IMR-90 (cell line): ENCODE data around the gene UPK3A. TPM values are rescaled to one million over a fixed set of nuclear protein-coding genes. Genes with fewer than 3 reads are reported as not detected.

Experiments
- ATAC-seq: fragments of 200-7000 bp; cut with Tn5 transposase; 2 replicates; pipeline ENCODE4 v1.9.1; 2020; ENCODE audit warnings: low read depth, mild to moderate bottlenecking, moderate library complexity
- BruUV-seq: library from RNA; stranded (reverse); fragments of 400-500 nt; replicated peaks from 2 replicates; lab custom pipeline; 2021; lab: Mats Ljungman, UMichigan
- CTCF ChIA-PET: fragments of 300-600 bp; formaldehyde crosslinking; extraction: SDS; loops from one replicate; lab custom pipeline; 2021; ENCODE audit warnings: antibody characterized with exemption; lab: Yijun Ruan, JAX
- POLR2A ChIA-PET: fragments of 300-600 bp; sonication (Branson Sonifier 250); formaldehyde crosslinking; loops from one replicate; lab custom pipeline; 2022; ENCODE audit warnings: antibody characterized with exemption; ENCODE audit not compliant: unreplicated experiment; lab: Charles Lee
- DNase-seq: peaks from one replicate; pipeline ENCODE4 v3.0.0; 2013
- H2AFZ ChIP-seq: replicated peaks from 2 replicates; pipeline ENCODE3; 2013; ENCODE audit warnings: low read length, mild to moderate bottlenecking; ENCODE audit not compliant: poor library complexity
- H2AK5ac ChIP-seq: 2 replicates; pipeline ENCODE4 v1.6.1; 2013; ENCODE audit warnings: low read depth, low read length, inconsistent platforms
- H2AK9ac ChIP-seq: replicated peaks from 2 replicates; pipeline ENCODE3; 2013; ENCODE audit warnings: mild to moderate bottlenecking, low read depth, low read length, moderate library complexity; ENCODE audit not compliant: poor library complexity
- H2BK120ac ChIP-seq: 2 replicates; pipeline ENCODE4 v1.6.1; 2013; ENCODE audit warnings: low read depth, low read length, inconsistent platforms
- H2BK15ac ChIP-seq: 3 replicates; pipeline ENCODE4 v1.6.1; 2013; ENCODE audit warnings: low read depth, low read length, inconsistent platforms
- H2BK20ac ChIP-seq: 2 replicates; pipeline ENCODE4 v1.6.1; 2013; ENCODE audit warnings: low read depth, mild to moderate bottlenecking, inconsistent platforms, low read length, moderate library complexity
- H2BK5ac ChIP-seq: 2 replicates; pipeline ENCODE4 v1.6.1; 2013; ENCODE audit warnings: mild to moderate bottlenecking, low read depth, low read length, inconsistent platforms; ENCODE audit not compliant: poor library complexity, severe bottlenecking
- H3K14ac ChIP-seq: replicated peaks from 2 replicates; pipeline ENCODE4 v1.6.1; 2013; ENCODE audit warnings: low read depth, low read length, inconsistent platforms
- H3K18ac ChIP-seq: 2 replicates; pipeline ENCODE4 v1.6.1; 2013; ENCODE audit warnings: low read depth, low read length, control low read depth
- H3K23ac ChIP-seq: 2 replicates; pipeline ENCODE4 v1.6.1; 2013; ENCODE audit warnings: low read depth, low read length, inconsistent platforms
- H3K27ac ChIP-seq: 2 replicates; pipeline ENCODE4 v1.5.1; 2013; ENCODE audit warnings: mild to moderate bottlenecking, control low read depth, low read length; ENCODE audit not compliant: insufficient read depth
- H3K27me3 ChIP-seq: 2 replicates; pipeline ENCODE4 v1.6.1; 2013; ENCODE audit warnings: low read length; ENCODE audit not compliant: control insufficient read depth, insufficient read depth
- H3K36me3 ChIP-seq: 2 replicates; pipeline ENCODE4 v1.6.1; 2013; ENCODE audit warnings: low read length, mixed read lengths; ENCODE audit not compliant: control insufficient read depth, insufficient read depth
- H3K4ac ChIP-seq: 2 replicates; pipeline ENCODE4 v1.6.1; 2013; ENCODE audit warnings: low read depth, low read length, inconsistent platforms
- H3K4me1 ChIP-seq: 2 replicates; pipeline ENCODE4 v1.6.1; 2013; ENCODE audit warnings: low read length, mixed read lengths; ENCODE audit not compliant: control insufficient read depth, insufficient read depth
- H3K4me2 ChIP-seq: 2 replicates; pipeline ENCODE4 v1.6.1; 2013; ENCODE audit warnings: low read depth, mild to moderate bottlenecking, control low read depth, low read length, moderate library complexity
- H3K4me3 ChIP-seq: 2 replicates; pipeline ENCODE4 v1.5.1; 2013; ENCODE audit warnings: low read depth, mild to moderate bottlenecking, control low read depth, low read length, moderate library complexity; ENCODE audit not compliant: insufficient read depth
- H3K56ac ChIP-seq: 2 replicates; pipeline ENCODE4 v1.6.1; 2013; ENCODE audit warnings: low read length, inconsistent platforms; ENCODE audit not compliant: insufficient read depth; ENCODE audit errors: extremely low read depth
- H3K79me1 ChIP-seq, 2 experiments: 2 replicates each; pipeline ENCODE4 v1.6.1; 2013; ENCODE audit warnings: low read length in 2 of 2, inconsistent platforms in 1 of 2, low read depth in 1 of 2
- H3K9ac ChIP-seq: 2 replicates; pipeline ENCODE4 v1.6.1; 2013; ENCODE audit warnings: low read depth, low read length, control low read depth
- H3K9me1 ChIP-seq: 2 replicates; pipeline ENCODE4 v1.6.1; 2013; ENCODE audit warnings: low read length, inconsistent platforms; ENCODE audit not compliant: insufficient read depth
- H3K9me3 ChIP-seq: 2 replicates; pipeline ENCODE4 v1.6.1; 2013; ENCODE audit warnings: low read length; ENCODE audit not compliant: control insufficient read depth, insufficient read depth
- H4K20me1 ChIP-seq: 2 replicates; pipeline ENCODE4 v1.6.1; 2013; ENCODE audit warnings: low read length, inconsistent platforms; ENCODE audit not compliant: insufficient read depth
- H4K5ac ChIP-seq: 2 replicates; pipeline ENCODE4 v1.6.1; 2013; ENCODE audit warnings: mild to moderate bottlenecking, low read depth, low read length, control low read depth
- H4K8ac ChIP-seq, 2 experiments: 2 replicates each; pipeline ENCODE4 v1.6.1; 2013; ENCODE audit warnings: low read depth in 2 of 2, low read length in 2 of 2, control low read depth in 1 of 2, inconsistent platforms in 1 of 2
- H4K91ac ChIP-seq: 2 replicates; pipeline ENCODE4 v1.6.1; 2013; ENCODE audit warnings: low read depth, low read length, inconsistent platforms; ENCODE audit not compliant: insufficient read depth
- BHLHE40 ChIP-seq: fragments of 150-350 bp; IDR thresholded peaks from 2 replicates; pipeline ENCODE4 v1.6.1; 2016; ENCODE audit warnings: mild to moderate bottlenecking, low read depth, low read length
- CEBPB ChIP-seq: IDR thresholded peaks from 2 replicates; pipeline ENCODE4 v1.6.1; 2012; ENCODE audit warnings: low read depth, low read length, improper control_type of control experiment
- CHD1 ChIP-seq: IDR thresholded peaks from 2 replicates; pipeline ENCODE4 v1.6.1; 2012; ENCODE audit warnings: low read depth, low read length, improper control_type of control experiment
- ELK1 ChIP-seq: fragments of 150-350 bp; IDR thresholded peaks from 2 replicates; pipeline ENCODE4 v1.6.1; 2016; ENCODE audit warnings: low read depth, mild to moderate bottlenecking, low read length, moderate library complexity, borderline replicate concordance
- FOS ChIP-seq: fragments of 150-350 bp; IDR thresholded peaks from 2 replicates; pipeline ENCODE4 v1.6.1; 2016; ENCODE audit warnings: low read depth, low read length
- MAFK ChIP-seq: IDR thresholded peaks from 2 replicates; pipeline ENCODE4 v1.6.1; 2012; ENCODE audit warnings: low read depth, low read length, improper control_type of control experiment
- MAZ ChIP-seq: IDR thresholded peaks from 2 replicates; pipeline ENCODE4 v1.6.1; 2012; ENCODE audit warnings: low read depth, mild to moderate bottlenecking, low read length, improper control_type of control experiment, moderate library complexity, borderline replicate concordance
- MXI1 ChIP-seq: IDR thresholded peaks from 2 replicates; pipeline ENCODE4 v1.6.1; 2012; ENCODE audit warnings: low read depth, mild to moderate bottlenecking, low read length, moderate library complexity, borderline replicate concordance
- NFE2L2 ChIP-seq: fragments of 150-350 bp; IDR thresholded peaks from 2 replicates; pipeline ENCODE4 v1.6.1; 2016; ENCODE audit warnings: low read depth, mild to moderate bottlenecking, low read length
- POLR2A ChIP-seq: IDR thresholded peaks from 2 replicates; pipeline ENCODE4 v1.6.1; 2012; ENCODE audit warnings: mild to moderate bottlenecking, low read depth, low read length
- RAD21 ChIP-seq: IDR thresholded peaks from 2 replicates; pipeline ENCODE4 v1.6.1; 2012; ENCODE audit warnings: low read length, improper control_type of control experiment
- RCOR1 ChIP-seq: IDR thresholded peaks from 2 replicates; pipeline ENCODE4 v1.6.1; 2012; ENCODE audit warnings: mild to moderate bottlenecking, low read length, improper control_type of control experiment; ENCODE audit not compliant: insufficient replicate concordance
- WGBS, 2 experiments: methylation state at CpG; one replicate each; pipeline versions ENCODE4 v1.1.5 to v1.1.7; 2013; ENCODE audit warnings: missing lambda C conversion rate in 2 of 2; ENCODE audit not compliant: insufficient read length in 1 of 2; ENCODE audit errors: extremely low coverage in 2 of 2; 5-methylcytosine and 5-hydroxymethylcytosine counted together
- dilution Hi-C: fragments of 300-500 bp; cut with HindIII; formaldehyde crosslinking; loops from one replicate; pipeline ENCODE4 v1.14.3; 2018; ENCODE audit warnings: low sequenced_read_pairs; ENCODE audit not compliant: unreplicated experiment
- in situ Hi-C: fragments of 300-500 bp; cut with MboI; formaldehyde crosslinking; loops from 3 replicates; pipeline ENCODE4 v1.14.3; 2019; ENCODE audit warnings: low sequenced_read_pairs, inconsistent platforms, mixed read lengths
- intact Hi-C: fragments of 100-400 bp; cut with micrococcal nuclease; formaldehyde crosslinking; loops from 2 replicates; pipeline ENCODE4 v1.10.0; 2022
- polyA plus RNA-seq, 3 experiments: library from polyadenylated mRNA; depleted of rRNA; stranded (reverse); fragments of >200 nt; gene quantifications; 2 replicates each; pipeline ENCODE4 v1.2.3, GENCODE V29; 2012; ENCODE audit warnings: low replicate concordance in 1 of 3
- total RNA-seq: library from RNA; depleted of rRNA; stranded (reverse); fragments of >200 nt; gene quantifications from 2 replicates; pipeline ENCODE4 v1.2.3, GENCODE V29; 2012
- TF ChIP-seq, protein P1 (sequence below): conservative IDR thresholded peaks from 2 replicates; pipeline ENCODE4 v1.5.1; 2012; ENCODE audit warnings: mild to moderate bottlenecking, low read depth, low read length, improper control_type of control experiment
- TF ChIP-seq, protein P2 (sequence below): fragments of 150-350 bp; IDR thresholded peaks from 2 replicates; pipeline ENCODE4 v1.6.1; 2017; ENCODE audit warnings: mild to moderate bottlenecking, antibody characterized with exemption, low read length, low read depth

Gene UPK3A
- total and polyA plus RNA-seq, 2 of the 4 experiments (the other 2 are of a cell fraction), result not detected

DNA sequence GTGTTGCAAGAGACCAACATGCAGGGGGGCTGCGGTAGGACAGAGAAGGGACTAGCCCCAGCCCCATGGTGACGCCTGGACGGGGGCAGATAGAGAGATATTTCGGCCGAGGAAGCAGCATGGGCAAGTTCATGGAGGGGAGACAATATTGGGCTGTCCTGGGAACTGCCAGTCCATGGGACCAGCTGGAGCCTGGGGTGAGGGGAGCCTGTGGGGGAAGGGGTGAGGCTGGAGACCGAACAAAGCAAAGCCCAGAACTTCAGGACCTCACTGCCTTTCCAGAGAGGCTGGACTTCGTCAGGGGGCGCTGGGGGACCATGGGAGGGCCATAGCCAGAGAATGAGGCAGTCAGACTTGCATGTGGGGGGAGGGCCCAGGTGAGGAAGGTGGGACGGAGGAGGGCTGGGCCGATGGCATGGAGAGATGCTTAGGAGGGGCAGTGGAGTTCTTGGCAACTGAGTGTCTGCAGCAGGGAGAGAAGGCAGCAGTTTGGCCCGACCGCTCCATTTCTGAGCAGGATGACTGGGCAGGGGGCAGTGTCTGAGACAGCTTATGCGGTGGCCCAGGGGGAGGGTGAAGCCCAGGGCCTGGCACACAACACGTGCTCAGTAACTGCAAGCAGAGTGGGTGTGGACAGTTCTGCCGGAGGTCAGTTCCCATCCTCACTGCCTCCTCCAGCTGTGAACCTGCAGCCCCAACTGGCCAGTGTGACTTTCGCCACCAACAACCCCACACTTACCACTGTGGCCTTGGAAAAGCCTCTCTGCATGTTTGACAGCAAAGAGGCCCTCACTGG, 712 bp downstream of the UPK3A start:
- in situ Hi-C loops, result no loop called here
- no TSS peak for BruUV-seq
- Histone ChIP-seq H3K79me1 (no peaks in the 10 kb centered on the region), H2AK5ac (0 out of 2 replicates have a peak overlapping the region, but pooled peaks have one; percentile 8), H3K27me3 (peaks cover 27% of the 10 kb centered on the region), H2BK5ac (no peak overlapping the region), H3K27ac (no peak overlapping the region), H3K18ac (no peak overlapping the region), H3K9me1 (peaks cover 3% of the 10 kb centered on the region), H3K36me3 (no peaks in the 10 kb centered on the region), H2BK20ac (no peak overlapping the region), H3K56ac (no peak overlapping the region), H4K91ac (no peak overlapping the region), H3K9me3 (no peaks in the 10 kb centered on the region), H4K5ac (no peak overlapping the region), H2BK15ac (no peak overlapping the region; the same call in 2 of the 3 replicates), H2AFZ (peak overlapping the region; percentile 9), H3K4me2 (no peak overlapping the region), H3K4me3 (no peak overlapping the region), H2AK9ac (peak overlapping the region; percentile 48), H4K8ac (no peak overlapping the region), H3K23ac (no peak overlapping the region), H2BK120ac (no peak overlapping the region), H3K9ac (no peak overlapping the region), H3K4ac (no peak overlapping the region), H3K4me1 (peaks cover 6% of the 10 kb centered on the region), H3K14ac (no peak overlapping the region), H4K20me1 (no peaks in the 10 kb centered on the region)
- peak; percentile 30; the same call in 1 of the 2 replicates for ATAC-seq
- intact Hi-C loops, result no loop called here
- TF ChIP-seq RAD21, result no peak
- TF ChIP-seq, protein P1, sequence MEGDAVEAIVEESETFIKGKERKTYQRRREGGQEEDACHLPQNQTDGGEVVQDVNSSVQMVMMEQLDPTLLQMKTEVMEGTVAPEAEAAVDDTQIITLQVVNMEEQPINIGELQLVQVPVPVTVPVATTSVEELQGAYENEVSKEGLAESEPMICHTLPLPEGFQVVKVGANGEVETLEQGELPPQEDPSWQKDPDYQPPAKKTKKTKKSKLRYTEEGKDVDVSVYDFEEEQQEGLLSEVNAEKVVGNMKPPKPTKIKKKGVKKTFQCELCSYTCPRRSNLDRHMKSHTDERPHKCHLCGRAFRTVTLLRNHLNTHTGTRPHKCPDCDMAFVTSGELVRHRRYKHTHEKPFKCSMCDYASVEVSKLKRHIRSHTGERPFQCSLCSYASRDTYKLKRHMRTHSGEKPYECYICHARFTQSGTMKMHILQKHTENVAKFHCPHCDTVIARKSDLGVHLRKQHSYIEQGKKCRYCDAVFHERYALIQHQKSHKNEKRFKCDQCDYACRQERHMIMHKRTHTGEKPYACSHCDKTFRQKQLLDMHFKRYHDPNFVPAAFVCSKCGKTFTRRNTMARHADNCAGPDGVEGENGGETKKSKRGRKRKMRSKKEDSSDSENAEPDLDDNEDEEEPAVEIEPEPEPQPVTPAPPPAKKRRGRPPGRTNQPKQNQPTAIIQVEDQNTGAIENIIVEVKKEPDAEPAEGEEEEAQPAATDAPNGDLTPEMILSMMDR, result no peak; the same call in 1 of the 2 replicates
- no peak for TF ChIP-seq CEBPB
- no peak for TF ChIP-seq RCOR1
- TF ChIP-seq MAFK, result no peak
- TF ChIP-seq CHD1, result no peak
- no peak for TF ChIP-seq MXI1
- no peak for TF ChIP-seq NFE2L2
- TF ChIP-seq BHLHE40, result no peak
- TF ChIP-seq, protein P2, sequence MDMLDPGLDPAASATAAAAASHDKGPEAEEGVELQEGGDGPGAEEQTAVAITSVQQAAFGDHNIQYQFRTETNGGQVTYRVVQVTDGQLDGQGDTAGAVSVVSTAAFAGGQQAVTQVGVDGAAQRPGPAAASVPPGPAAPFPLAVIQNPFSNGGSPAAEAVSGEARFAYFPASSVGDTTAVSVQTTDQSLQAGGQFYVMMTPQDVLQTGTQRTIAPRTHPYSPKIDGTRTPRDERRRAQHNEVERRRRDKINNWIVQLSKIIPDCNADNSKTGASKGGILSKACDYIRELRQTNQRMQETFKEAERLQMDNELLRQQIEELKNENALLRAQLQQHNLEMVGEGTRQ, result no peak
- no peak for TF ChIP-seq MAZ
- TF ChIP-seq ELK1, result no peak
- TF ChIP-seq POLR2A, result no peak
- TF ChIP-seq FOS, result no peak
- dilution Hi-C loops, result no loop called here
- WGBS, 2 experiments, result 36% methylated on average over 8 of the region's 16 CpGs; no CpG with 5 or more reads in 1 of the 2 experiments
- DNase-seq, result no peak
- ChIA-PET CTCF (no interaction called here), POLR2A (no interaction called here)
